ENCODE data around the gene DGCR6. TPM values are rescaled to one million over a fixed set of nuclear protein-coding genes. Genes with fewer than 3 reads are reported as not detected.
A peak's percentile ranks its signal among the peaks of the same experiment; 100 is the strongest.
"Not testable (repeated sequence)": the region's sequence is repeated elsewhere in the genome, so short reads cannot be mapped to it uniquely, and the experiment has no call there.

Gene DGCR6
- total RNA-seq, 2 donors from 2014 or later = 6.7 to 10.5 TPM

DNA sequence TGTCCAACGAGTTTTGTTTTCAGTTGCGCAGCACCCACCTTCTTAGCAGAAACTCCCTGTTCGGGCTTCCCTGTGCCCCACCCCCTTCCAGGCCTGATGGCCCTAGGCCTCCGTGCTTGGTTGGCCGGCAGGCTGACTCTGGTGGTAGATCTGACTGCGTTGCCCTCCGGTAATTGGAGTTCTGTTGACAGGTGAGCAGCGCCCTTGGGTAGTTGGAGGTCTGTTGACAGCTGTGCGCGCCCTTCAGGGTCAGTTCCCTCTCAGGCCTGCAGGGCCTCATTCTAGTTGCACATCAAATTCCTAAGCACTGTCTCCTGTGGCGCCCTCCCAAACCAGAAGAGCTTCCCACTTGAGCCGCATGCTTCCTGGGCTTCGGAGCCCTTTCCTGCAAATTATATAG, 776 bp downstream of the DGCR6 start:
- no peak overlapping the region for H3K27ac ChIP-seq
- no peaks in the 10 kb centered on the region for H3K27me3 ChIP-seq
- H3K36me3 ChIP-seq (replicated peaks in 1 of 2; ENCODE audit: insufficient read depth in 1 of 2, low read depth in 2 of 2) = no peaks in the 10 kb centered on the region
- no peak for ATAC-seq
- no peak overlapping the region for H3K4me3 ChIP-seq
- WGBS, 2 donors = no CpG with 5 or more reads among the region's 13 CpGs
- TF ChIP-seq, protein P1, sequence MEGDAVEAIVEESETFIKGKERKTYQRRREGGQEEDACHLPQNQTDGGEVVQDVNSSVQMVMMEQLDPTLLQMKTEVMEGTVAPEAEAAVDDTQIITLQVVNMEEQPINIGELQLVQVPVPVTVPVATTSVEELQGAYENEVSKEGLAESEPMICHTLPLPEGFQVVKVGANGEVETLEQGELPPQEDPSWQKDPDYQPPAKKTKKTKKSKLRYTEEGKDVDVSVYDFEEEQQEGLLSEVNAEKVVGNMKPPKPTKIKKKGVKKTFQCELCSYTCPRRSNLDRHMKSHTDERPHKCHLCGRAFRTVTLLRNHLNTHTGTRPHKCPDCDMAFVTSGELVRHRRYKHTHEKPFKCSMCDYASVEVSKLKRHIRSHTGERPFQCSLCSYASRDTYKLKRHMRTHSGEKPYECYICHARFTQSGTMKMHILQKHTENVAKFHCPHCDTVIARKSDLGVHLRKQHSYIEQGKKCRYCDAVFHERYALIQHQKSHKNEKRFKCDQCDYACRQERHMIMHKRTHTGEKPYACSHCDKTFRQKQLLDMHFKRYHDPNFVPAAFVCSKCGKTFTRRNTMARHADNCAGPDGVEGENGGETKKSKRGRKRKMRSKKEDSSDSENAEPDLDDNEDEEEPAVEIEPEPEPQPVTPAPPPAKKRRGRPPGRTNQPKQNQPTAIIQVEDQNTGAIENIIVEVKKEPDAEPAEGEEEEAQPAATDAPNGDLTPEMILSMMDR (IDR thresholded peaks at IDR 0.05) = no peak
- TF ChIP-seq POLR2A (IDR thresholded peaks at IDR 0.05) = no peak
- H3K4me1 ChIP-seq = no peaks in the 10 kb centered on the region
- H3K9me3 ChIP-seq = no peaks in the 10 kb centered on the region
- DNase-seq = peak in 2 of 4 donors; percentile 6
- intact Hi-C loops (cut with DNase I) = no loop called here

DNA sequence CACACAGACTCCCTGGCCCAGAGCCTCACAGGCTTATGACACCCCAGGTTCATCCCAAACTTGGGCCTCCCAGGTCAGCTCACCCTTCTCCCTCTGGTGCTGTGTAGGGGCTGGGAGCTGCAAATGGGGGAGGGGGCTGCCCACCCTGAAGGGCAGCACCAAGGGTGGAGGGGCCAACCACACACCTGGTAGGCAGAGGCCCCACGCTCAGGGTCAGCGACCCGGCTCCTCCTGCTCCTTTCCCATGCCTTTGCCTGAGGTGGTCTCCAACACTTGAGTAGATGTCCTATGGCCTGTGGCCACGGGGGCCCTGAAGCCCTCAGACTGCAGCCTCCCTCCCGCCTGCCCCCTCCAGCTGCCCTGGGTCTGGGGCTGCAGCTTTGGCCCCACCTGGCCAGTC, 3.4 kb downstream of the DGCR6 start:
- TF ChIP-seq POLR2A (IDR thresholded peaks at IDR 0.05) = no peak
- TF ChIP-seq, protein P1 (IDR thresholded peaks at IDR 0.05) = no peak
- ATAC-seq = no peak

DNA sequence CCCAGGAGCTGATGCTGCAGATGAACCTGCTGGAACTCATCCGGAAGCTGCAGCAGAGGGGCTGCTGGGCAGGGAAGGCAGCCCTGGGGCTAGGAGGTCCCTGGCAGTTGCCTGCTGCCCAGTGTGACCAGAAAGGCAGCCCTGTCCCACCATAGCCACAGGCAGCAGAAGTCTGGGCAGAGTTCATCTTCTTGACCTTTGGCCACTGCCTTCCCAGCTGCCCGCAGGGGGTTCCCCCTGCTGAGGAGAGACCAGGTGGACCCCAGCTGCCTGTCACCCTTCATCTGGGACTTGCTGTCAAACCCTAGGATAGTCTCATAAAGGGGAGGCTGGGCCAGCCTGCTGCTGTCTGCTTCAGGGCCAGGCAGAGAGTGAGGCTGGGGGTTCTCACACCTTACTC, 5.4 kb downstream of the DGCR6 start:
- ATAC-seq; H3K27ac ChIP-seq; intact Hi-C loops (cut with DNase I); H3K4me3 ChIP-seq; H3K4me1 ChIP-seq; H3K27me3 ChIP-seq; H3K9me3 ChIP-seq; H3K36me3 ChIP-seq (replicated peaks in 1 of 2; ENCODE audit: insufficient read depth in 1 of 2, low read depth in 2 of 2); DNase-seq: not testable (repeated sequence)
- WGBS, 2 donors = no CpG with 5 or more reads among the region's 2 CpGs

More for the DNA sequence above, 3.4 kb downstream of the DGCR6 start:
- Histone ChIP-seq H3K36me3 (replicated peaks in 1 of 2; ENCODE audit: insufficient read depth in 1 of 2, low read depth in 2 of 2) (no peaks in the 10 kb centered on the region), H3K27me3 (no peaks in the 10 kb centered on the region), H3K27ac (no peak overlapping the region), H3K4me3 (no peak overlapping the region), H3K4me1 (no peaks in the 10 kb centered on the region), H3K9me3 (no peaks in the 10 kb centered on the region)
- peak in 1 of 4 donors; percentile 3 for DNase-seq
- intact Hi-C loops (cut with DNase I) = no loop called here
- WGBS, 2 donors = 100% methylated on average over 3 of the region's 5 CpGs; no CpG with 5 or more reads in 1 of the 2 donors

DNA sequence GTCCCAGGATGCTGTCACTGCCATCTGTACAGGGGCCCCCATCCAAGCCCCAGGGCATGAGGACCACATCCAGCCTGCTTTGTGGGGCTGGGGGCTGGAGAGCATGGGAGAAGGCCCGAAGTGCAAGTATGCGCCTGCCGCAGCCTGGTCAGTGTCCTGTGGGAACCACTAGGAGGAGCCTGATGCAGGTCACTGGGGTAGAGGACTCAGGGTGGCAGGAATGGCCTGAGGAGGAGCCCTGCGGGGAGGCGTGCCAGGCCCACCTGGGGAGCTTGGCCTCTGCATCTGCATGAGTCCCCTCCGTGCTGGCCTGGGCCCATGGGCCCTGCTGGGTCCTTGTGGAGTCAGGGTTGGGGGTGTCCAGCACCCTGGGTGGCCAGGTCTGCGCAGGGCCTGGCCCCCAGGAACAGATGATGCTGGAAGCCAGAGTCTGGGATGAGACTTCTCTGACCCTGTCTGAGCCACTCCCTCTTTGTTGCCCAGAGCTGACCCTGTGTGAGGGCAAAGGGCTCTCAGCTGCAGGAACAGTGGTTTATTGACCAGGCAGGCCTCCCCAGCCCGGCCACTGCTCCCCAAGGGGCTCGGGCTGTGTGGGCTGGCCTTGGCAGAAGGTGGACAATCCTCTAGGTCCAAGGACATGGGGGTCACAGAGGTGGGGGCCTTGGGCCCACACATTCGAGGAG, 6.3 kb downstream of the DGCR6 start:
- H3K4me3 ChIP-seq; ATAC-seq; H3K9me3 ChIP-seq; H3K36me3 ChIP-seq (replicated peaks in 1 of 2; ENCODE audit: insufficient read depth in 1 of 2, low read depth in 2 of 2); intact Hi-C loops (cut with DNase I); DNase-seq; H3K27ac ChIP-seq; H3K4me1 ChIP-seq; H3K27me3 ChIP-seq: not testable (repeated sequence)
- no CpG with 5 or more reads among the region's 10 CpGs for WGBS, 2 donors

DNA sequence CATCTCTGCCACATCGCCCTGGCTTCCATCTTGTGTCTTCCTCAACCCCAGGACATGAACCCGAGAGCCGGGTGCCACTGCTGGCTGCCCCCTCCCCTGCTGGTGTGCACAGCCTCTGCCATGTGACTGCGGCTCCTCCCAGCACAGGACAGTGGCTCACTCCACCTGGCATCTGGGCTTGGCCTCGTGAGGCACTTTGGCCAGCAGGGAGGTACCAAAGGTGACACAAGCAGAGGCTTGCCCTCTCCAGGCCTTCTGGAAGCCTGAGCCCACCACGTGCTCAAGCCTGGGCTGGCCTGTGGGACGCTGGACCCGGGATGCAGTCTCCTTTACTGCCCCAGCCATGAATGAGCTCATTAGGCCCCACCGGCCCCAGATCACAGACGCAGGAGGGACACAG, 8.4 kb downstream of the DGCR6 start:
- ATAC-seq; DNase-seq; H3K9me3 ChIP-seq; intact Hi-C loops (cut with DNase I); H3K4me3 ChIP-seq; H3K4me1 ChIP-seq; H3K36me3 ChIP-seq (replicated peaks in 1 of 2; ENCODE audit: insufficient read depth in 1 of 2, low read depth in 2 of 2); H3K27me3 ChIP-seq; H3K27ac ChIP-seq: not testable (repeated sequence)
- no CpG with 5 or more reads among the region's 10 CpGs for WGBS, 2 donors

DNA sequence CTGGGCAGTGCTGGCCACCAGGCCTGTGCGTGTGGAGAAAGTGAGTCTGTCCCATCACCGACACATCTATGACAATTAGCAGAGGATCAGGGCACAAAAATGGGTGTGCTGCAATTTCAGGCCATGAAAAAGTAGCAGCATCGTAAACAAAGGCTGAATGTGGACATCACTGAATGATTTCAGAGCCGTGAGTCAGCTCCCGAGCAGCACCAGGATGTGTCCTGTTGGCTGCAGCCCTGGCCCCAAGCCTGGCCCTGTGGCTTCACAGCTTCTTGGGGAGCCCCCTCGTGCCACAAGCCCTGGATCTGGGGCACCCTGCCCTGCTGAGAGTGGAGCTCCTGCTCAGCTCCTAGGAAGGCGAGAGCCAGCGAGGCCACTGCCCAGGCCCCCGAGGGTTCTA, 9.4 kb downstream of the DGCR6 start:
- ATAC-seq; DNase-seq; H3K4me3 ChIP-seq; H3K9me3 ChIP-seq; H3K27ac ChIP-seq; H3K36me3 ChIP-seq (replicated peaks in 1 of 2; ENCODE audit: insufficient read depth in 1 of 2, low read depth in 2 of 2); H3K4me1 ChIP-seq; intact Hi-C loops (cut with DNase I); H3K27me3 ChIP-seq: not testable (repeated sequence)
- WGBS, 2 donors = no CpG with 5 or more reads among the region's 9 CpGs

DNA sequence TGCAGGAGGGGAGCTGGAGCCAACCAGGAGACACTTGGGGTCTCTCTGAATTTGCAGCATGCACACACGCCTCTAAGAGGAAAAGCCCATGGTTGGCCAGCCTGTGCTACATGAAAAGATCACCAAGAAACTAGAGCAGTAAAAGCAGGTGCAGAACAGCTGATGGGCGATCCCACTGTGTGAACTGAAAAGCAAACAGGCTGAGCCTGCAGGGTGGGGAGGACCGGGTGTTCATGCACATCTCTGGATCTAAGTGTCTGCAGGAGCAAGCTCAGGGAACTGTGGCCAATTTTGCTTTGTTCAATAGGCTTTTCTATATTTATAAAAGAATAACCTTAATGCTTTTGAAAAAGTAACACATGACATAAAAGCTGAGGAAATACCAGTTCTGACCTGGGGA, 11.7 kb downstream of the DGCR6 start:
- intact Hi-C loops (cut with DNase I); H3K4me1 ChIP-seq; H3K27ac ChIP-seq; H3K27me3 ChIP-seq; H3K4me3 ChIP-seq; H3K36me3 ChIP-seq (replicated peaks in 1 of 2; ENCODE audit: insufficient read depth in 1 of 2, low read depth in 2 of 2); DNase-seq; ATAC-seq; H3K9me3 ChIP-seq: not testable (repeated sequence)
- WGBS, 2 donors = 38% methylated on average over 1 of the region's 3 CpGs; no CpG with 5 or more reads in 1 of the 2 donors

DNA sequence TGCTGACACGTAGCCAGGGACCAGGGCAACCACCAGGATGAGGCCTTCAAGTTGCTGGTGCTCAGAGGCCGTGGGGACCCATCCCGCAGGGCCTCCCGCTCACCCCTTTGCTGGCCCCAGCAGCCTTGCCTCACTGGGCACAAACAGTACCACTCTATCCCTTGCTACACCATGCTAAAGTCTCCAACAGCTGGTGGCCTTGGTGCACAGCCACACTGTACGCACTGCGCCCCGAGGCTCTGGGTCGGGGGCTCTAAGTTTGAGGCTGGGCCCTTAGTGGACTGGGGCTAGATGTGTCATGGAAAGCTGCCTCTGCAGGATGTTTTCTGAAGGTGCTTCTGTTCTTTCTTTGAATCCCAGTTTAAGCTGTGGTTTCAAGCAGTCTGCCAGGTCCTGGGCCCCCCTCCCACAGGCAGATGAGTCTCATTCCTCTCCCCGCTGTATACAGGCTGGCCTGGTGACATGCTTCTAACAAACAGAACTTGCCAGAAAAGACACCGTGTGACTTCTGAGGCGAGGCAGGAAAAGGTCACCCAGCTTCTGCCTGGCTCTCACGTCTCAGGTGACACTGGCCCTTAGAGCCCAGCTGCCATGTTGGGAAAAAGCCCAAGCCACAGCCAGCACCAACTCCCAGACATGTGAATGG, 14.3 kb downstream of the DGCR6 start:
- H3K27me3 ChIP-seq; H3K4me1 ChIP-seq; H3K27ac ChIP-seq; intact Hi-C loops (cut with DNase I); H3K36me3 ChIP-seq (replicated peaks in 1 of 2; ENCODE audit: insufficient read depth in 1 of 2, low read depth in 2 of 2); H3K4me3 ChIP-seq; DNase-seq; ATAC-seq; H3K9me3 ChIP-seq: not testable (repeated sequence)
- no CpG with 5 or more reads among the region's 12 CpGs for WGBS, 2 donors

Data from body of pancreas (tissue), 4 donors.